ENCODE measurements around the gene HMGB4.

The HMGB4 gene

DNA sequence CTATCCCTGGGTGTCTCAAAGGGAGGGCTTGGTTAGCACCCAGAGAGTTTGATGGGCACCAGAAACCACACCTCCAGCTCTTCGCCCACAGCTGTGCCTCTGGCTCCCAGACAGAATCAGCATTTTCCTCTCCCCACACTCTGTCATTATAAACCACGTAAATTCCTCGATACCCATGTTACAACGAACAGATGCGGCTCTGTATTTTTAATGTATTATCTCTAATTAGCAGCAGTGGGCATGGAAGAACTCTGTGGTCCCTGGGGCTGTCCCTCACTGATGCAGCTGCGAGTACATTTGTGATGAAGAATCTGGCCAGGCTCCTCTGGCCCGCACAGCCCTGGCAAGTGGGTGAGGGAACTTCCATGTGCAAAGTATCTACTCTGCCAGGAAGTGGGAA lies 10.8 kb downstream of the HMGB4 start:
- FAIRE-seq, result no peak
- TF ChIP-seq TAF1 (IDR thresholded peaks at IDR 0.05; ENCODE audit: borderline replicate concordance, low read depth, low read length), result no peak
- TF ChIP-seq POLR2A (IDR thresholded peaks at IDR 0.05; ENCODE audit: low read depth, low read length), result no peak
- TF ChIP-seq POLR2AphosphoS5 (IDR thresholded peaks at IDR 0.05; ENCODE audit: low read depth, low read length), result no peak
- DNase-seq (ENCODE audit: insufficient read length), result no peak

DNA sequence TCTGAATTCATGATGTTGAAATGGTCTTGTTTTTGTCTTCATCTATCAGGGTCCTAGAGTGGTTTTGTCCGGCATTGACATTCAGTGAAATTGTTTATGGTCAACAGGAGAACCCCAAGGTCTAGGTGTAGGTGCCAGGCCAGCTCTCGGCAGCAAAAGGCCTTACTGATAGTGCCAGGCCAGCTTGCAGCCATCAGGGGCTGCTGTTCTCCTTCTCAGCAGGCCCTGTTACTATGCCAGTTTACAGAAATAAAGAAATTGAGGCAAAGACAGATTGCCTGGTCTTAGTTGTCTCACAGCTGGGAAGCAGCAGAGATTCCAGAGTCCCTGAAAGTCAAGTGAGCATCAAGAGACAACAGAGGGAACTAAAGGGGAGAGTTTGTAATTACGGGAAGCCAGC lies 12.0 kb downstream of the HMGB4 start:
- no peak for DNase-seq (ENCODE audit: insufficient read length)
- TF ChIP-seq POLR2A (IDR thresholded peaks at IDR 0.05; ENCODE audit: low read depth, low read length), result no peak
- TF ChIP-seq TAF1 (IDR thresholded peaks at IDR 0.05; ENCODE audit: borderline replicate concordance, low read depth, low read length), result no peak
- no peak for TF ChIP-seq POLR2AphosphoS5 (IDR thresholded peaks at IDR 0.05; ENCODE audit: low read depth, low read length)
- no peak for FAIRE-seq

DNA sequence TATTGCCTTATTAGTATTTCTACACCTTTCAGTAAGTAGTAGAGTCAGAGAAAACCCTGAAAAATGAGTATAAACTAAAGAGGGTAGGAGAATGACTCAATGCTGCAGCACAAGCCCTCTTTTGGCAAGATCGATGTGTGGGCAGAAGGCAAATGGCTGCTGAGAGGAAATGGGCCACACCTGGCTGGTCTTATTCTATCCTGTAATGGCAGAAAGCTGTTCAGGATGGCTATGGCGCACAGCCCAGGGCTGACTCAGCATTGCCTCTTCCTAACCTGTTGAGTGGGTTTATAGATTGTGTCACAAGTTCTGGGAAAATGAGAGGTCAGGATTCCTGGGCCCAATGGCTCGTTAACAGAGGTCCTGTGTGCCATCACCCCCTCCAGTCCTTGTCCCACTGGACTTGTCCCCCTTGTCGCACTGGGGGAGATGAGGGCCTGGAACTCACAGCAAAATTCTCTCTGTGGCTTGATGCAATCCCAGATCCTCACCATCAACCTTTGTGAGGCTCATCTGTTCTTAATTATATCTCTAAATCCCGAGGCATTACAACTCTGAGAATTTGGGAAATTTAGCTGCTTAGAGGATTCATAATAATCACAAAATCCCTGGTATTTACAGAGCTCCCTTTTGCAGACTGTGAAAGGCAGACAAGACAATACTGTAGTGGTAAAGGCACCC lies 13.2 kb downstream of the HMGB4 start:
- FAIRE-seq (no peak), DNase-seq (ENCODE audit: insufficient read length) (no peak)
- TF ChIP-seq POLR2AphosphoS5 (IDR thresholded peaks at IDR 0.05; ENCODE audit: low read depth, low read length) (no peak), POLR2A (IDR thresholded peaks at IDR 0.05; ENCODE audit: low read depth, low read length) (no peak), TAF1 (IDR thresholded peaks at IDR 0.05; ENCODE audit: borderline replicate concordance, low read depth, low read length) (no peak)

DNA sequence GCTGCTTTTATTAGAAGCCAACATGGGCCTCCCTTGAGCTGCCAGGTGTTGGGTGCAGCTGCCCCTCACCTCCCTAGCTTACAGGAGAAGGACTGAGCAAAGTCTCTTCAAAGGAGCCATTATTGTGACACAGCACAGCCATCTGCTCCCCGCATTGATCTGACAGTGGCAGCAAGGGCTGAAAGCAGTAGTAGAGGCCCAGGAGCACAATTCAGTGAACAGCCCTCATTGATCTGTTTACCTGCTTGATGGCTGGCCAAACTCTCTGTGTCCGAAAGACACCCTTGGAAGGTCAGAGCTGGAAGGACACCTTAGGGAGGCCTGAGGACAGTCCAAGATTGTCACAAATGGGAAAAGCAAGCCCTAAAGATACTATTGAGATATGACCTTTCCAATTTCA lies 14.5 kb downstream of the HMGB4 start:
- FAIRE-seq, result no peak
- no peak for DNase-seq (ENCODE audit: insufficient read length)
- TF ChIP-seq TAF1 (IDR thresholded peaks at IDR 0.05; ENCODE audit: borderline replicate concordance, low read depth, low read length), result no peak
- TF ChIP-seq POLR2A (IDR thresholded peaks at IDR 0.05; ENCODE audit: low read depth, low read length), result no peak
- TF ChIP-seq POLR2AphosphoS5 (IDR thresholded peaks at IDR 0.05; ENCODE audit: low read depth, low read length), result no peak

- TF ChIP-seq POLR2A (IDR thresholded peaks at IDR 0.05; ENCODE audit: low read depth, low read length), result no peak
- TF ChIP-seq TAF1 (IDR thresholded peaks at IDR 0.05; ENCODE audit: borderline replicate concordance, low read depth, low read length), result no peak
- no peak for TF ChIP-seq POLR2AphosphoS5 (IDR thresholded peaks at IDR 0.05; ENCODE audit: low read depth, low read length)
- no peak for FAIRE-seq
- DNase-seq (ENCODE audit: insufficient read length), result no peak
Measured at GRCh38 chr1:33880305-33880704, 16.4 kb downstream of the HMGB4 start.

DNA sequence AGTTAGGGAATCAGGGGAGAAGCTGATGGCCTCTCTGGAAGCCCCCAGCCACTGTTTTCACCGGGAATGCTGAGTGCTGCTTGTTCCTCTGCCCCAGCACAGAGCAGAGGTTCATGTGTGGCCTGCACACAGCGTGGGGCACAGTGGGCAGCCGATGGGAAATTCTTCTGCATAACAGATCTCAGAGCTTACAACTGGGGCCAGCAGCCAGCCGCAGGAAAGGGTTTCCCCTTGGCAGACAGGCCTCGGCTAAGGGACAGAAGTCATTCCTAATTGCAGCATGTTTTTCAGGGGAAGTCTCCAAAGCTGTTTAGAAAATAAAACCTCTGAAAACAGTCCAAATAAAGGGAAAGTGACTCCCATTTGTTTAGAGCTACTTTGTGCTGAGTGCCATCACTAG lies 22.6 kb downstream of the HMGB4 start:
- no peak for DNase-seq (ENCODE audit: insufficient read length)
- no peak for FAIRE-seq
- TF ChIP-seq TAF1 (IDR thresholded peaks at IDR 0.05; ENCODE audit: borderline replicate concordance, low read depth, low read length) (no peak), POLR2A (IDR thresholded peaks at IDR 0.05; ENCODE audit: low read depth, low read length) (no peak), POLR2AphosphoS5 (IDR thresholded peaks at IDR 0.05; ENCODE audit: low read depth, low read length) (no peak)

DNA sequence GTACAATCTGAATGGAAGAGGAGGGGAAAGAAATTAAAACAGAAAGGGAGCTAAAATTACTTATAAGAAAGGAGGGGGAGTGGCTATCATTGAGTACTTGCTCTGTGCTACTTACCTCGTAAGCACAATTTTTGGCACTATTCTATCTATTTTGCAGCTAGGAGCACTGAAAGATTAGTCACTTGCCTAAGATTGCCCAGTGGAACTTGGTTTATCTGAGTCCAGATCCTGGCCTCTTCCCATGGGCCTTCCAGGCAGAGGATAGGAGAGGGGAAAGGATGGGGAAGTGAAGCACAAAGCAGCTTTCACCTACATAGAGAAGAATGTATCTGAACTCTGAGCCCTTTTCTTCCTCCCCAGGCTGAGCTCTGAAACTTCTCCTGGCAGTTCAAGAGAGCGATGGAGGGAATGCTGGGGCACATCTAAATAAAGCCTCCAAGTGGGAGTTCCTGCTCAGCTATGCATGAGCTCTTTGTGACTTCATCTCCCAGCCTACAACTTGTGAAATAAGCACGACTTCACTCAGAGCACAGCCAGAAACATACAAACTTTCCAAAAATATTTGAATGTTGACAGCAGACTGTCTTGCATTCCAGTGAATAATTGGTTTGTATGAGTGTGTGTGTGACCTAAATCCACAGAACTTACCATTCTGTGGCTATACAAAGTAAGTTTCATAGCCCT lies 29.4 kb downstream of the HMGB4 start:
- FAIRE-seq, result no peak

DNA sequence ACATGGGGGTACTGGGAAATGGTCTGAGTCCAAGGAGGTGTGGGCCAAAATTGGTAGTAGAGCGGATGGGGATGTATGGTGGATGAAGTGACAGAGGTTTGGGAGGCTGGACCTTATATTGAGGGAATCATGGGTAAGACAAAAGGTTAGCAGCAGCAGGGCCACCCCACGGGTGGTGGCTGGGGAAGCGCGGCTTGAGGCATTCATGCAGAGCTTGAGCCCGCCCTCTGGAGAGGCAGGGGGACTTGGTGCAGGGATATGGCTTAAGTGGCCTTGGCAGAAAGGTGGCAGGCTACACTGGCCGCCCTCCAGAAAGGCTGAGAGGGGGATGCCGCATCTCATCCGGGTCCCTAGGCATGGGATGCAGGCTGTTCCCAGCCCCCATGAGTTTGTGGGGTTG lies 31.5 kb downstream of the HMGB4 start:
- FAIRE-seq, result no peak
- no peak for TF ChIP-seq TAF1 (IDR thresholded peaks at IDR 0.05; ENCODE audit: borderline replicate concordance, low read depth, low read length)
- TF ChIP-seq POLR2A (IDR thresholded peaks at IDR 0.05; ENCODE audit: low read depth, low read length), result no peak
- TF ChIP-seq POLR2AphosphoS5 (IDR thresholded peaks at IDR 0.05; ENCODE audit: low read depth, low read length), result no peak
- no peak for DNase-seq (ENCODE audit: insufficient read length)

More for the DNA sequence above, 29.4 kb downstream of the HMGB4 start:
- no peak for DNase-seq (ENCODE audit: insufficient read length)
- TF ChIP-seq POLR2A (IDR thresholded peaks at IDR 0.05; ENCODE audit: low read depth, low read length) (no peak), POLR2AphosphoS5 (IDR thresholded peaks at IDR 0.05; ENCODE audit: low read depth, low read length) (no peak), TAF1 (IDR thresholded peaks at IDR 0.05; ENCODE audit: borderline replicate concordance, low read depth, low read length) (no peak)

DNA sequence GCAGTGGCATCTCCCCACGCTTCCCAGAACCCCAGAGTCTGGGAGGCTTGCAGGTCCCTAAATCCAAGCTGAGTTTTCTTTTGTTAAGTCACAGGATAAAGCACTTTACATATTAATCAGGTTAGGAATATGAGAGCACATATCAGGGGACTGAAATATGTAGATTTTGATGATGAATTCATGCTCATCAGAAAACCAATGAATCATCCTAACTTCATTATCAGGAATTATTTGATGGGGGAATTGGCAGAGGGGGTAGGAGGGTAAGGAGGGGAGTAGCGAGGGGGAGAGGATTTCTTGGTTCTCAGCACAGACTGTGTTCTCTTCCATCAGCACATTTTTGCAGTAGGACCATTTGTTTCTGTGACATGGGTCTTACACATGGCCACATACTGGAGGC lies 32.1 kb downstream of the HMGB4 start:
- FAIRE-seq, result no peak
- DNase-seq (ENCODE audit: insufficient read length), result no peak
- TF ChIP-seq POLR2AphosphoS5 (IDR thresholded peaks at IDR 0.05; ENCODE audit: low read depth, low read length) (no peak), POLR2A (IDR thresholded peaks at IDR 0.05; ENCODE audit: low read depth, low read length) (no peak), TAF1 (IDR thresholded peaks at IDR 0.05; ENCODE audit: borderline replicate concordance, low read depth, low read length) (no peak)

DNA sequence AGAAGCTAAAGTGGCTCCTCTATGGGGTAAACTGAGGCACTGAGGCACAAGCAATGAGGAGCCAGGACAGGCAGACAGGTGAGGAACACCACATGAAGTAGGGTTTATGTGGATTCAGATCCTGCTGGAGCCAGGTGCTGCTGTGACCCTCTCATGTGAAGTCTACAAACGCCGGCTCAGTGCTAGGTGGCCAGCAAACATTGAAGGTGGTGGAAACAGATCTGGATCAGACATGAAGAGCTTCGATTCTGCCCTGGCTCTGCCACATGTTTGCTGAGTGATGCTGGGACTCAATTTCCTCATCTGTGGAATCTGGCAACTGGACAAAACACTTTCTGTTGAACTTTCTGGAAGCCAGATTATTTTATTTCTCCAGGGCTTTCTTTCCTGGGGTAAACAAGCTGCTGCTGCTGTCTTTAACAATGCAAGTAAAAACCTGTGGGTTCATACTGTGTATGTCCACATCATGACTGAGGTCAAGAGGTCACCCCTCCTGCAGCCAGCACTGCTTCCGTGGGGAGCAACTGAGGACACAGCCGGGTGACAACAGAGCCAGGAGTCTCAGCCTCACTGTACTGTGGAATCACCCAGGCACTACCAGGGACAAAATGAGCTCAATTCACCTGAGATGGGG lies 33.3 kb downstream of the HMGB4 start:
- no peak for FAIRE-seq
- no peak for TF ChIP-seq TAF1 (IDR thresholded peaks at IDR 0.05; ENCODE audit: borderline replicate concordance, low read depth, low read length)
- TF ChIP-seq POLR2AphosphoS5 (IDR thresholded peaks at IDR 0.05; ENCODE audit: low read depth, low read length), result no peak
- TF ChIP-seq POLR2A (IDR thresholded peaks at IDR 0.05; ENCODE audit: low read depth, low read length), result no peak

DNA sequence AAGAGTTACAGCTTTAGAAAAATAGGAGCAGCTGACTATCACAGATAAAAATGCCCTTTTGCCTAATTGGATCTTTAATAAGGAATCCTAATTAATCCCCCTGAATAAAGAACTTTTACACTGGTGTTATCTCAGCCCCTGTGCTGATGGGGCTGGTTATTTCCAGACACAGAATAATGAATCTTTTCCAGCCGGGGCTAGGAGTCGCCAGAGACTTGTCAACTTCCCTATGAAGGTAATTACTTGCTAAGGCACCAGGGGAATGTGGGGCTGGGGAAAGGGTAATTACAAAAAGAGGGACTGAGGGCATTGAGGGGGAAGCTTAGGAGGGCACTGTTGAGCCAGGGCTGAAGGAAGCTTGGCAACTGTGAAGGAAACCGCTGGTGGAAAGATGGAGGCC lies 34.5 kb downstream of the HMGB4 start:
- FAIRE-seq (no peak), DNase-seq (ENCODE audit: insufficient read length) (no peak)
- no peak for TF ChIP-seq TAF1 (IDR thresholded peaks at IDR 0.05; ENCODE audit: borderline replicate concordance, low read depth, low read length)
- TF ChIP-seq POLR2A (IDR thresholded peaks at IDR 0.05; ENCODE audit: low read depth, low read length), result no peak
- TF ChIP-seq POLR2AphosphoS5 (IDR thresholded peaks at IDR 0.05; ENCODE audit: low read depth, low read length), result no peak

More for the DNA sequence above, 33.3 kb downstream of the HMGB4 start:
- DNase-seq (ENCODE audit: insufficient read length), result no peak

GRCh38 chr1:33898881-33899280 lies 35.0 kb downstream of the HMGB4 start:
- no peak for FAIRE-seq
- DNase-seq (ENCODE audit: insufficient read length), result no peak

More at GRCh38 chr1:33898881-33899280, 35.0 kb downstream of the HMGB4 start:
- no peak for TF ChIP-seq POLR2AphosphoS5 (IDR thresholded peaks at IDR 0.05; ENCODE audit: low read depth, low read length)
- no peak for TF ChIP-seq POLR2A (IDR thresholded peaks at IDR 0.05; ENCODE audit: low read depth, low read length)
- TF ChIP-seq TAF1 (IDR thresholded peaks at IDR 0.05; ENCODE audit: borderline replicate concordance, low read depth, low read length), result no peak

Measured in GM12892 (cell line).